Measurements from ENCODE around the gene KCND2.

The KCND2 gene

GRCh38 chr7:120725376-120726039 is 452.5 kb downstream of the KCND2 start:
- Histone ChIP-seq H3K9me3 (replicated peaks in 1 of 2; ENCODE audit: control insufficient read depth in 2 of 2, insufficient read depth in 1 of 2, low read depth in 1 of 2, low read length in 2 of 2) (no peaks in the 10 kb centered on the region), H3K23ac (ENCODE audit: low read depth, low read length, poor library complexity) (no peak overlapping the region), H4K8ac (ENCODE audit: low read depth, low read length) (no peak overlapping the region), H4K91ac (ENCODE audit: low read depth, low read length, poor library complexity) (no peak overlapping the region), H3K36me3 (replicated peaks in 1 of 2; ENCODE audit: control insufficient read depth in 2 of 2, insufficient read depth in 2 of 2, low read length in 2 of 2) (no peaks in the 10 kb centered on the region), H3K9ac (ENCODE audit: low read depth, low read length, poor library complexity) (no peak overlapping the region), H3K14ac (ENCODE audit: low read length) (no peak overlapping the region), H3K4me2 (ENCODE audit: insufficient read depth, low read length, poor library complexity, severe bottlenecking) (no peak overlapping the region), H3K27me3 (ENCODE audit: control insufficient read depth in 3 of 3, insufficient read depth in 3 of 3, low read depth in 1 of 3, low read length in 3 of 3) (no peaks in the 10 kb centered on the region), H2BK15ac (ENCODE audit: low read length) (no peak overlapping the region), H2BK120ac (ENCODE audit: low read depth, low read length) (no peak overlapping the region), H3K4me1 (ENCODE audit: control insufficient read depth in 2 of 2, insufficient read depth in 1 of 2, low read depth in 1 of 2, low read length in 2 of 2) (peaks cover 5 to 13% of the 10 kb centered on the region in 2 donors), H3K18ac (ENCODE audit: low read length) (no peak overlapping the region), H2AK5ac (ENCODE audit: low read depth, low read length) (no peak overlapping the region), H2AFZ (ENCODE audit: low read length) (peak overlapping the region; percentile 83), H2BK12ac (ENCODE audit: low read length) (no peak overlapping the region), H3K4me3 (ENCODE audit: low read length in 2 of 2) (no peak overlapping the region), H3K4ac (ENCODE audit: low read length) (no peak overlapping the region), H3K27ac (replicated peaks; ENCODE audit: low read length) (no peak overlapping the region), H2BK5ac (ENCODE audit: low read length) (no peak overlapping the region), H3K79me1 (ENCODE audit: low read depth, low read length) (no peaks in the 10 kb centered on the region)
- no CpG with 5 or more reads among the region's 10 CpGs for WGBS, 2 donors (ENCODE audit: extremely low coverage in 2 of 2, insufficient read length in 2 of 2, insufficient replicate concordance in 1 of 2)
- DNase-seq (ENCODE audit: low spot score): no peak

- Histone ChIP-seq H3K14ac (ENCODE audit: low read length) (no peak overlapping the region), H3K4ac (ENCODE audit: low read length) (no peak overlapping the region), H2AK5ac (ENCODE audit: low read depth, low read length) (no peak overlapping the region), H2BK12ac (ENCODE audit: low read length) (no peak overlapping the region), H3K23ac (ENCODE audit: low read depth, low read length, poor library complexity) (no peak overlapping the region), H2BK5ac (ENCODE audit: low read length) (no peak overlapping the region), H3K9ac (ENCODE audit: low read depth, low read length, poor library complexity) (no peak overlapping the region), H3K36me3 (replicated peaks in 1 of 2; ENCODE audit: control insufficient read depth in 2 of 2, insufficient read depth in 2 of 2, low read length in 2 of 2) (no peaks in the 10 kb centered on the region), H4K91ac (ENCODE audit: low read depth, low read length, poor library complexity) (no peak overlapping the region), H3K79me1 (ENCODE audit: low read depth, low read length) (no peaks in the 10 kb centered on the region), H3K4me3 (ENCODE audit: low read length in 2 of 2) (no peak overlapping the region), H3K27ac (replicated peaks; ENCODE audit: low read length) (no peak overlapping the region), H3K27me3 (ENCODE audit: control insufficient read depth in 3 of 3, insufficient read depth in 3 of 3, low read depth in 1 of 3, low read length in 3 of 3) (no peaks in the 10 kb centered on the region), H3K9me3 (replicated peaks in 1 of 2; ENCODE audit: control insufficient read depth in 2 of 2, insufficient read depth in 1 of 2, low read depth in 1 of 2, low read length in 2 of 2) (no peaks in the 10 kb centered on the region), H2AFZ (ENCODE audit: low read length) (peak overlapping the region; percentile 7), H3K4me2 (ENCODE audit: insufficient read depth, low read length, poor library complexity, severe bottlenecking) (no peak overlapping the region), H3K18ac (ENCODE audit: low read length) (no peak overlapping the region), H2BK120ac (ENCODE audit: low read depth, low read length) (no peak overlapping the region), H3K4me1 (ENCODE audit: control insufficient read depth in 2 of 2, insufficient read depth in 1 of 2, low read depth in 1 of 2, low read length in 2 of 2) (peaks cover 5 to 8% of the 10 kb centered on the region in 2 donors), H4K8ac (ENCODE audit: low read depth, low read length) (no peak overlapping the region), H2BK15ac (ENCODE audit: low read length) (no peak overlapping the region)
- no CpG with 5 or more reads among the region's 1 CpG for WGBS, 2 donors (ENCODE audit: extremely low coverage in 2 of 2, insufficient read length in 2 of 2, insufficient replicate concordance in 1 of 2)
- DNase-seq (ENCODE audit: low spot score): no peak
These were observed 456.3 kb downstream of the KCND2 start for GRCh38 chr7:120729245-120729644.

GRCh38 chr7:120731271-120731670 is 458.3 kb downstream of the KCND2 start:
- no peak overlapping the region for H3K9ac ChIP-seq (ENCODE audit: low read depth, low read length, poor library complexity)
- no peaks in the 10 kb centered on the region for H3K9me3 ChIP-seq (replicated peaks in 1 of 2; ENCODE audit: control insufficient read depth in 2 of 2, insufficient read depth in 1 of 2, low read depth in 1 of 2, low read length in 2 of 2)
- H3K36me3 ChIP-seq (replicated peaks in 1 of 2; ENCODE audit: control insufficient read depth in 2 of 2, insufficient read depth in 2 of 2, low read length in 2 of 2): no peaks in the 10 kb centered on the region
- peaks cover 0 to 2% of the 10 kb centered on the region in 2 donors for H3K4me1 ChIP-seq (ENCODE audit: control insufficient read depth in 2 of 2, insufficient read depth in 1 of 2, low read depth in 1 of 2, low read length in 2 of 2)
- H3K27ac ChIP-seq (replicated peaks; ENCODE audit: low read length): no peak overlapping the region
- H4K8ac ChIP-seq (ENCODE audit: low read depth, low read length): no peak overlapping the region
- H2AK5ac ChIP-seq (ENCODE audit: low read depth, low read length): no peak overlapping the region
- no peak overlapping the region for H3K14ac ChIP-seq (ENCODE audit: low read length)
- H3K4ac ChIP-seq (ENCODE audit: low read length): no peak overlapping the region
- H3K79me1 ChIP-seq (ENCODE audit: low read depth, low read length): no peaks in the 10 kb centered on the region
- H2BK12ac ChIP-seq (ENCODE audit: low read length): no peak overlapping the region
- no peak overlapping the region for H3K23ac ChIP-seq (ENCODE audit: low read depth, low read length, poor library complexity)
- no peak overlapping the region for H3K18ac ChIP-seq (ENCODE audit: low read length)
- no peak overlapping the region for H3K4me3 ChIP-seq (ENCODE audit: low read length in 2 of 2)
- no peak overlapping the region for H4K91ac ChIP-seq (ENCODE audit: low read depth, low read length, poor library complexity)
- H2BK120ac ChIP-seq (ENCODE audit: low read depth, low read length): no peak overlapping the region
- H2BK5ac ChIP-seq (ENCODE audit: low read length): no peak overlapping the region
- DNase-seq (ENCODE audit: low spot score): no peak
- no peak overlapping the region for H3K4me2 ChIP-seq (ENCODE audit: insufficient read depth, low read length, poor library complexity, severe bottlenecking)
- H3K27me3 ChIP-seq (ENCODE audit: control insufficient read depth in 3 of 3, insufficient read depth in 3 of 3, low read depth in 1 of 3, low read length in 3 of 3): no peaks in the 10 kb centered on the region
- peak overlapping the region; percentile 32 for H2AFZ ChIP-seq (ENCODE audit: low read length)
- no peak overlapping the region for H2BK15ac ChIP-seq (ENCODE audit: low read length)

GRCh38 chr7:120732256-120732655 is 459.3 kb downstream of the KCND2 start:
- Histone ChIP-seq H3K23ac (ENCODE audit: low read depth, low read length, poor library complexity) (no peak overlapping the region), H3K4me3 (ENCODE audit: low read length in 2 of 2) (no peak overlapping the region), H4K8ac (ENCODE audit: low read depth, low read length) (no peak overlapping the region), H3K4me2 (ENCODE audit: insufficient read depth, low read length, poor library complexity, severe bottlenecking) (no peak overlapping the region), H3K9ac (ENCODE audit: low read depth, low read length, poor library complexity) (no peak overlapping the region), H3K14ac (ENCODE audit: low read length) (no peak overlapping the region), H2BK15ac (ENCODE audit: low read length) (no peak overlapping the region), H3K27me3 (ENCODE audit: control insufficient read depth in 3 of 3, insufficient read depth in 3 of 3, low read depth in 1 of 3, low read length in 3 of 3) (no peaks in the 10 kb centered on the region), H4K91ac (ENCODE audit: low read depth, low read length, poor library complexity) (no peak overlapping the region), H2BK12ac (ENCODE audit: low read length) (no peak overlapping the region), H2BK5ac (ENCODE audit: low read length) (no peak overlapping the region), H2AFZ (ENCODE audit: low read length) (no peak overlapping the region), H3K4me1 (ENCODE audit: control insufficient read depth in 2 of 2, insufficient read depth in 1 of 2, low read depth in 1 of 2, low read length in 2 of 2) (peaks cover 0 to 2% of the 10 kb centered on the region in 2 donors), H3K18ac (ENCODE audit: low read length) (no peak overlapping the region), H3K79me1 (ENCODE audit: low read depth, low read length) (no peaks in the 10 kb centered on the region), H2AK5ac (ENCODE audit: low read depth, low read length) (no peak overlapping the region), H3K27ac (replicated peaks; ENCODE audit: low read length) (no peak overlapping the region), H3K4ac (ENCODE audit: low read length) (no peak overlapping the region), H3K9me3 (replicated peaks in 1 of 2; ENCODE audit: control insufficient read depth in 2 of 2, insufficient read depth in 1 of 2, low read depth in 1 of 2, low read length in 2 of 2) (no peaks in the 10 kb centered on the region), H2BK120ac (ENCODE audit: low read depth, low read length) (no peak overlapping the region), H3K36me3 (replicated peaks in 1 of 2; ENCODE audit: control insufficient read depth in 2 of 2, insufficient read depth in 2 of 2, low read length in 2 of 2) (no peaks in the 10 kb centered on the region)
- no peak for DNase-seq (ENCODE audit: low spot score)

Measured in neuronal stem cell (in vitro differentiated cells).